ENCODE data around the gene CNTNAP4.

CNTNAP4 gene

DNA sequence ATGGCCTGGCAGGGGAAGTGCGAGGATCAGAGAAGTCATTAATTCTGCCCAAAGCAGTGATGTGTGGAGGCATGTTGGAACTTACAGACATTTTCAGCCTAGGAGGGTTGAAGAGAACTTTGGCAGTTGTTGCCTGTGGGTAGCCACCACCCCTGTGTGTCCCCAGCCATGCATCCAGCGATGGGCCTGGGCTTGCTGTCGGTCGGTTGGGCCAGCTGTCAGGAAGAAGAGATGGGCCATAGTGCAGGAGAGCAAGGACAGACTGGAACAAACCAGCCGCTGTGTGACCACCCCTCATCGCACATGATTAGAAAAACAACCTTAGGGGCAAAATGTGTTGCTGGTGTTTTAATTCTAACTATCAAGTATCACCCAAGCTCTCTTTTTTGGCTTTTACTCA lies 173.7 kb downstream of the CNTNAP4 start:
- DNase-seq (ENCODE audit: insufficient read length, low spot score), result no peak
- TF ChIP-seq, protein P1, sequence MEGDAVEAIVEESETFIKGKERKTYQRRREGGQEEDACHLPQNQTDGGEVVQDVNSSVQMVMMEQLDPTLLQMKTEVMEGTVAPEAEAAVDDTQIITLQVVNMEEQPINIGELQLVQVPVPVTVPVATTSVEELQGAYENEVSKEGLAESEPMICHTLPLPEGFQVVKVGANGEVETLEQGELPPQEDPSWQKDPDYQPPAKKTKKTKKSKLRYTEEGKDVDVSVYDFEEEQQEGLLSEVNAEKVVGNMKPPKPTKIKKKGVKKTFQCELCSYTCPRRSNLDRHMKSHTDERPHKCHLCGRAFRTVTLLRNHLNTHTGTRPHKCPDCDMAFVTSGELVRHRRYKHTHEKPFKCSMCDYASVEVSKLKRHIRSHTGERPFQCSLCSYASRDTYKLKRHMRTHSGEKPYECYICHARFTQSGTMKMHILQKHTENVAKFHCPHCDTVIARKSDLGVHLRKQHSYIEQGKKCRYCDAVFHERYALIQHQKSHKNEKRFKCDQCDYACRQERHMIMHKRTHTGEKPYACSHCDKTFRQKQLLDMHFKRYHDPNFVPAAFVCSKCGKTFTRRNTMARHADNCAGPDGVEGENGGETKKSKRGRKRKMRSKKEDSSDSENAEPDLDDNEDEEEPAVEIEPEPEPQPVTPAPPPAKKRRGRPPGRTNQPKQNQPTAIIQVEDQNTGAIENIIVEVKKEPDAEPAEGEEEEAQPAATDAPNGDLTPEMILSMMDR (IDR thresholded peaks at IDR 0.05; ENCODE audit: insufficient read depth, missing control alignments), result no peak
- FAIRE-seq, result no peak

DNA sequence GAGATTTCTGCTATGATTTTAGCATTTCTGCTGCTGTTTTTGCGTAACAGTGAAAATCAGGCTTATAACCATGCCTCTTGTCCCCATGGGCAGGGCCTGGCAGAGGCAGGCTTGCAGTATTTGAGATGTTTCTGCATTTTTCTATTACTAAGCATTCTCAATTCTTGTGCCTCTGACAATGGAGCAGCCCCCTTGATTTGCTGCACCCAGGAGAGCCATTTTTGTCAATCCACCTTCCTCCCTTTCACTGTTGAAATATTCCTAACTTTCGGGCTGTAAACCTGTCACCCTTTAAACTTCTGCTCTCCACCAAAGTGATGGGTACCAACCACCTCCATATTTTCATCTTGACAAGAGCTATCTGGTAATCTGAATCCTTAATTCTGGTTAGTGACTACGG lies 178.1 kb downstream of the CNTNAP4 start:
- TF ChIP-seq, protein P1 (IDR thresholded peaks at IDR 0.05; ENCODE audit: insufficient read depth, missing control alignments), result no peak
- FAIRE-seq (no peak), DNase-seq (ENCODE audit: insufficient read length, low spot score) (no peak)

DNA sequence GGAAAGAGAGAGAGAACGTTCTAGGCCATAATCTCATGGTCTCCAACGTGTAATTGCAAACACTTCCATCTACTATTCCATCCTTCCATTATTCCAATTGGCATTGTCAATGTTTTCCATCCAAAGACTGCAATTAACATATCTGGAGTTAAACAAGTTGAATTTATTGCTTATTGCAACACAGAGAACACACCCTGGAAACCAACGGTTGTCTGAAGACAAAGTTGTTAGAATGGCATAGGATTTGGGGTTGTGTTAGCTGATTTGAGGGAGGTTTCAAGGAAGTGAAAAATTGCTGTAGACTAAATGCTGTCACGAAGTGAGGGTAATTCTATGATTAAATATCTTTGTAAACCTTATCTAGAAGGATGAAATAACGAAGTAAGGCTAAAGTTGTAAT lies 178.8 kb downstream of the CNTNAP4 start:
- no peak for DNase-seq (ENCODE audit: insufficient read length, low spot score)
- TF ChIP-seq, protein P1 (IDR thresholded peaks at IDR 0.05; ENCODE audit: insufficient read depth, missing control alignments), result no peak
- no peak for FAIRE-seq

DNA sequence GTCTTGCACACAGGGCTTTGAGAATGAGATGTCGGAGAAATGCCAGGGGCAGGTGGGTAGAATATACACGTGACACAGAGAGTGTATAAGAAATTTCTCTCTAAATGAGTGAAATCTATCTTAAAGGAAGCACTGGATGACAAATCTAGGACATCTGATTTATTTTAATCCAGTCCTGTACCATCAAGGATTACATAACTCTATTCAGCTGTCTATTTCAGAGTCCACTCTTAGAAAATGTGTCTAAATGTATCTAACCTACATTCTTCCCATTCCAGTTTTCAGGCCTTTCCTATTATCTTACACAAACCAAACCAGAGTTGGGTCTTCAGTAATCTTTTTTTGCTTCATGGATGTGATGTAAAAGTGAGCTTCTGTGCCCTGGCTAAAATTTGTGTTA lies 181.9 kb downstream of the CNTNAP4 start:
- FAIRE-seq, result no peak
- DNase-seq (ENCODE audit: insufficient read length, low spot score), result no peak
- TF ChIP-seq, protein P1 (IDR thresholded peaks at IDR 0.05; ENCODE audit: insufficient read depth, missing control alignments), result no peak

DNA sequence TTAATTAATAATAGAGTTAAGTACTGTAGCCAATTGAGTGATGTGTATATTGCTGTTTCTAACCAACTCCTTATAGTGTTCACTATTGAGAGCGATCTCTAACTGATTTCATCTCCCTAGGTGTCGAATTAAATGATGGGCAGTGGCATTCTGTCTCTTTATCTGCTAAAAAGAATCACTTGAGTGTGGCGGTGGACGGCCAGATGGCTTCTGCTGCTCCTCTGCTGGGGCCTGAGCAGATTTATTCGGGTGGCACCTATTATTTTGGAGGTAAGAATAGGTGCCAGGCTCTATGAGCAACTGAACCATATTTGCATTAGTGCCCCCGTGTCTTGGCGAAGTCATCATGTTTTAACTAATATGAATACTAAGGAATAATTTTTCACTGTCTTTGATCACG lies 184.6 kb downstream of the CNTNAP4 start:
- DNase-seq (ENCODE audit: insufficient read length, low spot score) (no peak), FAIRE-seq (no peak)
- TF ChIP-seq, protein P1 (IDR thresholded peaks at IDR 0.05; ENCODE audit: insufficient read depth, missing control alignments), result no peak

DNA sequence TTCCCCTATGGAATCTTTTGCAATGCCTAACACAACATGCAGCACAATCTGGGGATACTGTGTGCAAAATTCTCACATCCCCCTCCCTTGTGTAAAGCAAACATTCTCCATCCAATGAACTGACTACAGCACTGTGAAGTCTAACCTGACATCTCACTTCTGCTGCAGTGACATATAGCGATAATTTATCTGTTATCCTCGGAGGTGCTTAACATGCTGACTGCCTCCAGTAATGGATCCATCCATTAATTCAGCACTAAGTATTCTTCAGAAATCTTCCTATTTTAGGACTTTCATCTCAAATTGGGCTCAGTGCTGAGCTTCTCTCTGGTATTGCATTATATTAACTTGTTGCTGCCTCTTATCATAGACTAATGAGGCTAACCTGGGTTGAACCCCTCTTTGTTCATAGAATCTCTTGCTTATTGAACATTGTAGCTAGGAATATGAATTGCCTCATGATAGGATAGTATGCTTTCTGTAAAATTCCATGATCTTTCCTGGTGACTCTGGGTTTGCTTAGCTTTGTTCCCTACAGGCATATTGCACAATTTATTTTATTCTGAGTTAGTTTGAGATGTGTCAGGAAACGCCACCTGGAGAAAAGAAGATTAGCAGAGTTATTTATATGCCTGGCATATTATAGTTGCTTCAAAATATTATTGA lies 187.9 kb downstream of the CNTNAP4 start:
- no peak for FAIRE-seq
- no peak for DNase-seq (ENCODE audit: insufficient read length, low spot score)
- TF ChIP-seq, protein P1 (IDR thresholded peaks at IDR 0.05; ENCODE audit: insufficient read depth, missing control alignments), result no peak

DNA sequence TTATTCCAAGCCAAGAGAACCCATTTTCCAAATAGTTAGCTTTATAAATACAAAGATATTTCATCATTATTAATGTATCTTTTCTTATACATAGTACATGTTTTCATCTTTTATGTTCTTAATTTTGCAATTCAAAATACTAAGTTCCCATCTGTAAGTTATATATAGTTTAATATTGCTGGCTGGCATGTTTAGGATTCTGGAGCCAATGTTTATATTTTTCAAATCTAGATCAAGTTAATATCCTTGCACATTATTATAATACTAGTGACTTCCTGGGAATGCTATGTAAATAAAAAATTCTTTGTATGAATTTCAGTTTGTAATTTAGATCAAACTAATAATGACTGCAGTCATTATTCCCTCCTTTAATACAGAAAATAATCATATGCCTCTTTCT lies 189.7 kb downstream of the CNTNAP4 start:
- TF ChIP-seq, protein P1 (IDR thresholded peaks at IDR 0.05; ENCODE audit: insufficient read depth, missing control alignments), result no peak
- DNase-seq (ENCODE audit: insufficient read length, low spot score) (no peak), FAIRE-seq (no peak)

Data from D721Med (cell line).